ENCODE results near the gene FRY. TPM values are rescaled to one million over a fixed set of nuclear protein-coding genes. Genes with fewer than 3 reads are reported as not detected.

The FRY gene
- total RNA-seq, 4 donors from 2014 or later: 5.8 to 17.4 (median 12.0) TPM

DNA sequence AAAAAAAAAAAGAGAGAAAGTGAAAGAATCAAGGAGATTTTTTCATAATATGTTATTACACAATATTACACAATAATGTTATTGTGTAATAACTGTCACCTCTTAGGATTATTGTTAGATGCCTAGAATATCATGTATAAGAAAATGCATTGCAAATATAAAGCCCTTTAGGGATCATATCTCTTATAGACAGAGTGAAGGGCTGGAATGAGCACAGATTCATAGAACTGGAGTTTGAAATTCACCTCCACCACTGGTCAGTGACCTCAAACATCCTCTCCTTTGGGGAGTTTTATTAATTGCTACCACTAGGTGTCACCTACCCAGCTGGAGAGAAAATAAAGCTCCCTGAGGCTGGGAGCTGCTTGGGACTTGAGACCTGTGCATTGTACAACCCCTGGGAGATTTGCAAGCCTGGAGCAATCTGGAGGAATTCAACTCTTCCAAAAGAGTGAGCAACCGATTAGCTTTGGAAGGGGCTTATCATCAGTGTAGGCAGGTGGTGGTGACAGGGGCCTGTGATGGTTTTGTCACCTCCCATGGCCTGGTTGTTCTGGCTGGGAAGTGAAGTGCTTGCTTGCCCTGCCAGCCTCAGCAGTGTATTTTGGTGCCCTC, 30.3 kb upstream of the FRY start:
- intact Hi-C loops (cut with DNase I): no loop called here
- WGBS, 2 donors: 67 to 80% methylated on average over 1 of the region's 1 CpG
- Histone ChIP-seq H3K4me3 (no peak overlapping the region), H3K9me3 (no peaks in the 10 kb centered on the region), H3K4me1 (no peaks in the 10 kb centered on the region), H3K27me3 (no peaks in the 10 kb centered on the region), H3K27ac (no peak overlapping the region), H3K36me3 (no peaks in the 10 kb centered on the region)
- no peak for DNase-seq
- no peak for TF ChIP-seq POLR2A (IDR thresholded peaks at IDR 0.05)
- TF ChIP-seq, protein P1, sequence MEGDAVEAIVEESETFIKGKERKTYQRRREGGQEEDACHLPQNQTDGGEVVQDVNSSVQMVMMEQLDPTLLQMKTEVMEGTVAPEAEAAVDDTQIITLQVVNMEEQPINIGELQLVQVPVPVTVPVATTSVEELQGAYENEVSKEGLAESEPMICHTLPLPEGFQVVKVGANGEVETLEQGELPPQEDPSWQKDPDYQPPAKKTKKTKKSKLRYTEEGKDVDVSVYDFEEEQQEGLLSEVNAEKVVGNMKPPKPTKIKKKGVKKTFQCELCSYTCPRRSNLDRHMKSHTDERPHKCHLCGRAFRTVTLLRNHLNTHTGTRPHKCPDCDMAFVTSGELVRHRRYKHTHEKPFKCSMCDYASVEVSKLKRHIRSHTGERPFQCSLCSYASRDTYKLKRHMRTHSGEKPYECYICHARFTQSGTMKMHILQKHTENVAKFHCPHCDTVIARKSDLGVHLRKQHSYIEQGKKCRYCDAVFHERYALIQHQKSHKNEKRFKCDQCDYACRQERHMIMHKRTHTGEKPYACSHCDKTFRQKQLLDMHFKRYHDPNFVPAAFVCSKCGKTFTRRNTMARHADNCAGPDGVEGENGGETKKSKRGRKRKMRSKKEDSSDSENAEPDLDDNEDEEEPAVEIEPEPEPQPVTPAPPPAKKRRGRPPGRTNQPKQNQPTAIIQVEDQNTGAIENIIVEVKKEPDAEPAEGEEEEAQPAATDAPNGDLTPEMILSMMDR (IDR thresholded peaks at IDR 0.05): peak in 5 of 6 experiments; percentile 24 to 61 (median 41)

DNA sequence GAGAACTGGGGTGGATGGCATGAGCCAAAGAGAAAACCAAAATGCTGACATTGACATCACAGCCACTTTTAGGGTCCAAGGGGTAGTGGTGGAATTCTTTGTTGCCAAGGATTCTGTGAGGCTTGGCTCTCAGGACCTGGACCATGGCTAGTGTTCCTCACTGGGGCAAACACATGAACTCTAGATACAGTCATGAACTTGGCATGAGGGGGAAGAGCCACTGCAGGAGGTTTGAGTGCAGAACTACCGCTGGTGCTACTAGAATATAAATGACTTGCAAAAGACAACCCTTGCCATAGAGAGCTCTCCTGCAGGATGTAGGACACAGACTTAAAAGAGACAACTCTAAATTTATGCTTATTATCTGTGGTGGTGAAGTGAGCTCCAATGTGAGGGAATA, 29.8 kb upstream of the FRY start:
- DNase-seq: no peak
- Histone ChIP-seq H3K27ac (no peak overlapping the region), H3K4me3 (no peak overlapping the region), H3K36me3 (no peaks in the 10 kb centered on the region), H3K4me1 (no peaks in the 10 kb centered on the region), H3K9me3 (no peaks in the 10 kb centered on the region), H3K27me3 (no peaks in the 10 kb centered on the region)
- 92 to 100% methylated on average over 1 of the region's 1 CpG for WGBS, 2 donors
- TF ChIP-seq, protein P1 (IDR thresholded peaks at IDR 0.05): no peak
- no peak for TF ChIP-seq POLR2A (IDR thresholded peaks at IDR 0.05)
- intact Hi-C loops (cut with DNase I): no loop called here

DNA sequence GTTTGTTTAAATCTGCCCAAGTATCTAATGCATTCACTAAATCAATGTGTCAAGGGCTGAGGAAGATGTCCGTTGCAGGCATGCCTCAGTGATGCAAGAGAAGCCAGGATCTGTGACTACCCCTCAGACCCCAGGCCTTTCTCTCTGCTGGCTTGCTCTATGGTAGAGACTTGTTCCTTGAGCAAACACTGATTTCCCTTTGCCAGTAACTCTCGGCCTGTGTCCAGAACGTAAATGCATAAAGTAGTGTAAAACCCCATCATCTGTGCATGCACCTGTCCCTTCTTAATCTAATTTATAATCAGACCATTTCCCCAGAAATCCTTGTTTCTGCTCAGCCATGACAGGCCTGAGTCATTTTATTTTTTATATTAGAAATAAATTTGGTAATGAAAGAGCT, 28.7 kb upstream of the FRY start:
- WGBS, 2 donors: 79 to 85% methylated on average over 3 of the region's 3 CpGs
- no peak for DNase-seq
- H3K36me3 ChIP-seq: no peaks in the 10 kb centered on the region
- intact Hi-C loops (cut with DNase I): no loop called here
- H3K9me3 ChIP-seq: no peaks in the 10 kb centered on the region
- TF ChIP-seq, protein P1 (IDR thresholded peaks at IDR 0.05): no peak
- TF ChIP-seq POLR2A (IDR thresholded peaks at IDR 0.05): no peak
- H3K4me3 ChIP-seq: no peak overlapping the region
- H3K27ac ChIP-seq: no peak overlapping the region
- no peaks in the 10 kb centered on the region for H3K27me3 ChIP-seq
- H3K4me1 ChIP-seq: no peaks in the 10 kb centered on the region

DNA sequence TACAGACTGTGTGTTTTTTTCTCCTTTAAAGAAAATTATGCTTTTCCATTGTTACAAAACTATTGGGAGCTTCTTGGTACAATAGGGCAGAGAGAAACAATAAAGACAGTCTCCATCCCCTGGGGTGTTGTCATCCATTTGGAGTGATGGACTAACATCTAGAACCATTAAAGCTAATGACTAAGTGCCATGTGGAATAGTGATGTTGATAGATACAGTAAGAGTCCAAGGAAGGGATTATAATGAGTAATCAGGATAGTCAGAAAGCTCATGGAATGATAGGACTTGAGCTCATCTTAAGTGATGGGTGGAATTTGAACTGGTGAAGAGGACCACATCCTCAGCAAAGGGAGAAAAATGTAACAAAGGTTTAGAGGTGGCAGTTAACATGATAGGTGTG, 24.1 kb upstream of the FRY start:
- no peaks in the 10 kb centered on the region for H3K9me3 ChIP-seq
- H3K36me3 ChIP-seq: peaks cover 0 to 6% (median 0%) of the 10 kb centered on the region in 3 donors
- no peaks in the 10 kb centered on the region for H3K27me3 ChIP-seq
- H3K27ac ChIP-seq: no peak overlapping the region
- H3K4me1 ChIP-seq: no peaks in the 10 kb centered on the region
- no peak overlapping the region for H3K4me3 ChIP-seq
- TF ChIP-seq, protein P1 (IDR thresholded peaks at IDR 0.05): no peak
- no peak for TF ChIP-seq POLR2A (IDR thresholded peaks at IDR 0.05)
- intact Hi-C loops (cut with DNase I): no loop called here
- no peak for DNase-seq

DNA sequence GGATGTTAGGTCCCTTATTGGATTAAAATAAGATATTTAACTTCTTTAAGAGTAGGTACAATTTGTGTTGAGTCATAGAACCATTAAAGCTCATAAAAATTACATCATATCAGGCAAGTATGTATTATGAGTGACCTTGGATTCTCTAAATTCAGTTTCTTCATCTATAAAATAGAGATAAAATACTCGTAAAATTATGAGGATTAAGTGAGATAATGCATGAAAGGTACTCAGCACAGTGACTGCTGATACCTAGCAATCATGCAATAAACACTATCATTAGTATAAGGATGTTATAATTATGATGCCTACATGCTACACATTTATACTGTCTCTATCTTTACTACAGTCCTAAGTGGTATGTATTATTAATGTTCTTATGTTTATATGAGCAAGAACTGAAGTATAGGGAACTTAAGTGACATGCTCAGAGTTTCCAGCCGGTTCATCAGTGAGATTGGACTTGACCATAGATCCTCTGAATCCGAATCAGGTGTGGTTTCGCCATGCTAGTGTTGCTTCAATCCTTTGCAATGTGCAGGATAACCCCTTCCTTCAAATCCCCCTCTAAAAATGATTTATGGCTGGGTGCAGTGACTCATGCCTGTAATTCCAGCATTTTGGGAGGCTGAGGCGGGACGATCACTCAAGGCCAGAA, 22.9 kb upstream of the FRY start:
- H3K9me3 ChIP-seq: no peaks in the 10 kb centered on the region
- no peak overlapping the region for H3K27ac ChIP-seq
- peaks cover 0 to 6% (median 0%) of the 10 kb centered on the region in 3 donors for H3K36me3 ChIP-seq
- no peak for DNase-seq
- no peaks in the 10 kb centered on the region for H3K27me3 ChIP-seq
- no peaks in the 10 kb centered on the region for H3K4me1 ChIP-seq
- H3K4me3 ChIP-seq: no peak overlapping the region
- intact Hi-C loops (cut with DNase I): no loop called here
- TF ChIP-seq, protein P1 (IDR thresholded peaks at IDR 0.05): no peak
- TF ChIP-seq POLR2A (IDR thresholded peaks at IDR 0.05): no peak
- 89 to 92% methylated on average over 4 of the region's 6 CpGs for WGBS, 2 donors
